HG02610 (cell line): ENCODE measurements around the gene NHLH2.

ENCODE experiments used
- ATAC-seq: cut with Tn5 transposase; IDR thresholded peaks from one replicate; pipeline ENCODE4 v1.9.1; 2021; ENCODE audit warnings: mild to moderate bottlenecking, moderate library complexity; ENCODE audit not compliant: unreplicated experiment

Gene NHLH2

GRCh38 chr1:115840605-115841460, at the start of gene NHLH2:
Gene NHLH2, minus strand, starts transcription at chr1:115841126. Its CDS starts 2,754 bp downstream, at chr1:115838372.
- ATAC-seq, result no peak

- ATAC-seq, result no peak
These were observed 49.7 kb upstream of the NHLH2 start for GRCh38 chr1:115890580-115890979.

DNA sequence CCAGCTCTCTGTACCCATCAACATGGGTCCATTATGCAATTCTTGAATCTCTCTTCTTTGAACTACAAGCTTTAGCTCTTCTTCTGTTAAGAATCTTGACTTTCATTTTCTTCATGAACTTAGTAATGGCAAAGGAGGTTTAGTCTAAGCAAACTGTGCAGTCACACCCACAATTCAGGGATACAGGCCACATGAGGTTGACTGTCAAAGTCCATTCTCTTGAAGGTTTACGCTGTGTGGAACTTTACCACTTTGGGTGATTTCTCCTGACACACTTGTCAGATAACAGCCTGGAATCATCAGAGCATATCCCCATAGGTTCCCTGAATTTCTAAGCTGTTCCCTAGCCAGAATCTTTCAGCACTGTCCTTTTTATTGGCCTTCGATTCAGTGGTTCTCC, 48.0 kb upstream of the NHLH2 start:
- no peak for ATAC-seq

- ATAC-seq, result no peak
These were observed 42.3 kb upstream of the NHLH2 start for GRCh38 chr1:115882913-115883902.

GRCh38 chr1:115880981-115881672, 40.2 kb upstream of the NHLH2 start:
- ATAC-seq, result no peak

DNA sequence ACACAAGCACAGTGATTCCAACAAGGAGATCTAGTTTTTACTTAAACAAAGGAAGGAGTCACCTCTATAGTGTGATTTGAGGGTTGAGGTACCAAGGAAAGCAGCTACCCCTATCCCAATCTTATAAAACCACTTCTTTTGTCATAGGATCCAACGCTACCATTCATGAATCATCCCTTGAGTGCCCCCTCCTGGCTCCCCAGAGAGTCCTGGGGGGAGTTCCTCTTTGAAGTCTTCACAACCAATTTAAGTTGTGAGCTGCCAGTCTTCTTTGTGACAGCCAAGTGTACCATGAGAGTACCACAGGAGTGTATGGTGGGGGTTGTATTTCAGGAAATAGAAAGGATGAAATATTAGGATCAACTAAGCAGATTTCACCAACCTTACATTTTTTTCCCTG, 39.1 kb upstream of the NHLH2 start:
- no peak for ATAC-seq

DNA sequence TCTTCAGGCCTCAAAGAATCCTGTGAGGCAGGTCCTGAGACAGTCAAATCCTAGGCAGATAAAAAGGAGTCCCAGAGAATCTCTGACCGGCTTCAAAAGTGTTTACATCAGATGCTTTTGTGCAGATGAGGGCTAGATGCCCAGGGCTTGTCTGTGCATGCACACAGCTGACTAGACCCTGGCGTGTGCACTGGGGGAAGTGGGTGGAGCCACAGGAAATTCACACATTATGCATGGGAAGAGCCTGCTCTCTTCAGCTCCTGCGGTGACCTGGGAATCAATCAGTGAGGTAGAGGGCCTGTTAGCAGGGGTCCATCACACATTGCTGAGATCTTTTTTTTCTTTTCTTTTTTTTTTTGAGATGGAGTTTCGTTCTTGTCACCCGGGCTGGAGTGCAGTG, 36.6 kb upstream of the NHLH2 start:
- ATAC-seq, result no peak

GRCh38 chr1:115874904-115875303, 34.0 kb upstream of the NHLH2 start:
- no peak for ATAC-seq

- ATAC-seq, result no peak
These were observed 33.6 kb upstream of the NHLH2 start for GRCh38 chr1:115874497-115874896.

DNA sequence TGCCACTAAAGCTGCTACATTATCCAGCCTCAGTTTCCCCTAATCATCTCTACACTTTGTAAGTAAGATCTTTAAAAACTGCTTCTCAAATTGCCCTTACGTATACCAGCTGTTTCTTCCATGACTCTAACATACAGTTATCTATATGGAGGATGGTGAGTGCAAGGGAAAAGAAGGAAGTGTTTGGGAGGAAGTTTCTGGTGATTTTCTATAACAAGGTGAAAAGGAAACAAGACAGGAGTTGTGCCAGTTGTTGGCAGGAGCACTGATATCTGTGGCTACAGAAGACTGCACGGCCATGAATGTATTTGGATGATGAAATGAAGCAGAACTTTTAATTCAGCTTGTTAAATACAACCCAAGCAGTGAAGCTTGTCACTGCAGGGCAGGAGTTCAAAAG, 32.3 kb upstream of the NHLH2 start:
- ATAC-seq, result no peak

- no peak for ATAC-seq
These were observed 28.1 kb upstream of the NHLH2 start for GRCh38 chr1:115869064-115869463.

- no peak for ATAC-seq
These were observed 26.3 kb upstream of the NHLH2 start for GRCh38 chr1:115867216-115867615.

DNA sequence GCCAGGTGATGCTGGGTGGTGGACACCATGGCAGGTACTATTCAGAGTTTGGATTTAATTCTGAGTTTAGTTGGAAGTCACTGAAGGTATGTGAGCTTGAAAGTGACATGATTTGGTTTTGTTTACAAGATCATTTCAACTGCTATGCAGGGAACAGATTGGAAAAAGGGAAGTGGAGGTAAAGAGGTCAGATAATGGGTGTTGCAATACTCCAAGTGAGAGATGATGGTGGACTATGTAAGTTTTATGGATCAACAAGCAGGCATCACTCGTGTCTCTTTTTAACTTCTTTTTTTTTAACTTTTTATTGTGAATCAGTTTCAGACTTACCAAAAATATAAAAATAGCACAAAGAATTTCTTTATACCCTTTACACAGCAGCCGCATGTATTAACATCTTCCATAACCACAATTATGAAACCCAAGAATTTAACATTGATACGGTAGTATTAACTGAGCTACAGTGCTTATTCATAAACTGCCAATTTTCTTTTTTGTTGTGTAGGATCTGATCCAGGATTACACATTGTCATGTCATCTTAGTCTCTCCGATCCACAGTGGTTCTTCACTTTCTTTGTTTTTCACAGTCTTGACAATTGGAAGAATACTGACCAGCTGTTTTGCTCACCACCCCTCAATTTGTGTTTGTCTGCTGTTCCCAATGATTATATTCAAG, 24.9 kb upstream of the NHLH2 start:
- ATAC-seq, result no peak

- no peak for ATAC-seq
These were observed 21.5 kb upstream of the NHLH2 start for GRCh38 chr1:115862403-115862802.

DNA sequence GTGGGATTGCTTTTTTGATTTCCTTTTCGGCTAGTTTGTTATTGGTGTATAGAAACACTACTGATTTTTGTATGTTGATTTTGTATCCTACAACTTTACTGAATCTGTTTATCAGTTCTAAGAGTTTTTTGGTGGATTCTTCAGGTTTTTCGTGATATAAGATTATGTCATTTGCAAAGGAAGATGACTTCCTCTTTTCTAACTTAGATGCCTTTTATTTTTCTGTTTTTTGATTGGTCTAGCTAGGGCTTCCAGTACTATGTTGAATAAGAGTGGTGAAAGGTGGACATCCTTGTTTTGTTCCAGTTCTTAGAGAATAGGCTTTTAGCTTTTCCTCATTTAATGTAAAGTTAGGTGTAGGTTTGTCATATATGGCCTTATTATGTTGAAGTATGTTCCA, 13.1 kb upstream of the NHLH2 start:
- ATAC-seq, result no peak

GRCh38 chr1:115850937-115851336, 10.0 kb upstream of the NHLH2 start:
- ATAC-seq, result no peak

- ATAC-seq, result no peak
These were observed 6.9 kb upstream of the NHLH2 start for GRCh38 chr1:115847787-115848186.

- ATAC-seq, result no peak
These were observed 2.0 kb upstream of the NHLH2 start for GRCh38 chr1:115842948-115843347.

DNA sequence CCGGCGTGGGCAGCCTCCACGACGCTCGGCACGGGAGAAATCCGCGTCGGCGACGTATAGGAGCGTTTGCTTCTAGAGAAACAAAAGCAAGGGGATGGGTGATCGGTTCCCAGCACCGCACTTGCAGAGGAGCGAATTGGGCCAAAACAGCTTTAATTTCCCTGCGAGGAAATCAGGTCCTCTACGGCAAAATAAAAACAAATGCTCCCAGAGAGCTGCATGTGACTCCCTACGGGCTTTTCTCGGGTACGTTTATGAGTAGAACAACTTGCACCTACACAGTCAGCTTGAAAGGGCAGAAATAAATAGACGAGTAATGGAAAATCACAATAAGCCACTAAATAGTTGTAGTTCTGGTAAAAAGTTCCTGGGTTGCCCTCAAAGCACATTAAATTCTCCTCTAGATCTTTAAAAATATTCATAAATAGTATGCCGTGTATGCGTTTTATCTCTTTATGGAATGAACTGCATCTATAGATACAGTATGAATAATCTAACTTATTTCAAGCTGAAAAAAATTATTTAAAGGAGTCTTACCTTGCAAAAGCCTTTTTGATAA, 1.2 kb downstream of the NHLH2 start:
- ATAC-seq, result no peak

DNA sequence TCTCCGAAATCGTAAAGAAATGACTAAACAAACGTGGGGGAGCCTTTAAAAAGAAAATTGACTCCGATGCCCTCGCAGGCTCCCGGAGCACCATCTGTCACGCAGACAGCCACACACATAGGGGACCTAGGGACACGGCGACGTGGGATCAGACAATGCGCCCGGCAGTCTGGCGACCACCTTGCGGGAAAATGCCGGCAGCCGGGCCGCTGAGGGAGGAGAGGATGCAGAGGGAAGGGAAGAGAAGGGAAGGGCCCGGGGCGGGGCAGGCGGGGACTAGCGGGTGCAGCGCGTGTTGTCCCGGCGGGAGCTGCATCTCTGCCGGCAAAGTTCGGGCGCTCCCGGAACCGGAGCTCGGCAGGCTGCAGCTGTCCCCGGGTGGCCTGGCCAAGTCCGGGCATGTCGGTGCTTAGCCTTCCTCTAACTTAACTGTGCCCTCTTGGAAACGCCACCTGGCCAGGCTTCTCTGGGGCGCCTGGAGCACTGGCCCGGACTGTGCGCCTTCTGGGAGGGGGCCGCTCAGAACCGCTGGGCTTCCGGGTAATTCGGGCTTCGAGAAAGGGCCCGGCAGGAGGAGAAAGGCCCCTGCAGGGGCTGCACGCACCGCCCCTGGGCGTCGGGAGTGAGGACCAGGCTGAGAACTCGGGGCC, 1.8 kb downstream of the NHLH2 start:
- no peak for ATAC-seq
